Esophagus squamous epithelium (tissue), 5 donors: ENCODE results near the gene MBTD1. TPM values are rescaled to one million over a fixed set of nuclear protein-coding genes. Genes with fewer than 3 reads are reported as not detected.

Experiments used
- DNase-seq: peaks from one replicate; lab custom pipeline; 2025; lab: John Stamatoyannopoulos, UW
- H3K27ac ChIP-seq, 4 donors: fragments of 200-600 bp; sonication (generic); one replicate each; pipeline ENCODE4 v1.5.1; 2016 to 2019; ENCODE audit warnings: mild to moderate bottlenecking in 1 of 4
- H3K27me3 ChIP-seq, 4 donors: fragments of 200-600 bp; sonication (generic); 1 replicate in 3 of 4; 2 replicates in 1 of 4; pipeline versions ENCODE4 v1.5.1 to v1.6.0; 2017 to 2021; ENCODE audit warnings: antibody characterized with exemption in 1 of 4
- H3K36me3 ChIP-seq, 3 donors: fragments of 200-600 bp; sonication (generic); one replicate each; pipeline ENCODE4 v1.5.1; 2016 to 2019
- H3K4me1 ChIP-seq, 3 donors: fragments of 200-600 bp; sonication (generic); one replicate each; pipeline ENCODE4 v1.5.1; 2017 to 2019
- H3K4me3 ChIP-seq, 4 donors: fragments of 200-600 bp; sonication (generic); 1 replicate in 3 of 4; 2 replicates in 1 of 4; pipeline ENCODE4 v1.5.1; 2016 to 2019; ENCODE audit warnings: mild to moderate bottlenecking in 2 of 4, moderate library complexity in 1 of 4
- H3K9me3 ChIP-seq, 3 donors: fragments of 200-600 bp; sonication (generic); one replicate each; pipeline ENCODE4 v1.5.1; 2016 to 2019
- CTCF ChIP-seq, 6 experiments: fragments of 450-650 bp in 4 of 6; fragments of 200-600 bp in 2 of 6; sonication (generic) in 2 of 6; IDR thresholded peaks; one replicate each; pipeline ENCODE4 v1.5.1; 2016 to 2019; ENCODE audit warnings: antibody characterized with exemption in 6 of 6, mild to moderate bottlenecking in 4 of 6, moderate library complexity in 4 of 6
- POLR2A ChIP-seq, 4 donors: fragments of 450-650 bp; IDR thresholded peaks; one replicate each; pipeline ENCODE4 v1.6.1; 2017; ENCODE audit warnings: antibody characterized with exemption in 4 of 4, mild to moderate bottlenecking in 4 of 4, moderate library complexity in 3 of 4
- WGBS, 2 donors: methylation state at CpG; one replicate each; pipeline ENCODE4 v1.1.5; 2018; 5-methylcytosine and 5-hydroxymethylcytosine counted together
- intact Hi-C: fragments of 100-400 bp; cut with DNase I; formaldehyde crosslinking; loops from one replicate; pipeline ENCODE4 v1.15.0; 2022
- total RNA-seq, 4 donors: library from RNA; depleted of rRNA; stranded (reverse); fragments of >200 nt; gene quantifications; one replicate each; pipeline ENCODE4 v1.1.0, GENCODE V29; 2016
- donor health status: DM: yes; HTN: yes; CAD: no.

The MBTD1 gene
- total RNA-seq, 4 donors from 2014 or later, result 6.1 to 21.4 (median 9.4) TPM

- H3K4me3 ChIP-seq, result peak overlapping the region; percentile 4 to 76 (median 67)
- H3K27ac ChIP-seq, result peak overlapping the region; percentile 82 to 92 (median 90)
- DNase-seq, result no peak
- intact Hi-C loops, result loop anchor here (10.0 kb wide), 1 partner anchor 148 kb away; no protein-coding TSS in a partner anchor
- H3K9me3 ChIP-seq, result no peaks in the 10 kb centered on the region
- WGBS, 2 donors, result 9 to 11% methylated on average over 8 of the region's 8 CpGs
- TF ChIP-seq CTCF (IDR thresholded peaks at IDR 0.05) (no peak), POLR2A (IDR thresholded peaks at IDR 0.05) (no peak)
- peaks cover 0 to 23% (median 3%) of the 10 kb centered on the region in 3 donors for H3K36me3 ChIP-seq
- peaks cover 13 to 47% (median 24%) of the 10 kb centered on the region in 3 donors for H3K4me1 ChIP-seq
- no peaks in the 10 kb centered on the region for H3K27me3 ChIP-seq
These were observed 107.1 kb downstream of the MBTD1 start for GRCh38 chr17:51152766-51153209.

GRCh38 chr17:51150932-51151331 lies 108.9 kb downstream of the MBTD1 start:
- DNase-seq, result no peak
- H3K4me1 ChIP-seq, result peaks cover 13 to 47% (median 24%) of the 10 kb centered on the region in 3 donors
- H3K27ac ChIP-seq, result no peak overlapping the region
- intact Hi-C loops, result loop anchor here (10.0 kb wide), 1 partner anchor 146 kb away; no protein-coding TSS in a partner anchor
- TF ChIP-seq CTCF (IDR thresholded peaks at IDR 0.05) (no peak), POLR2A (IDR thresholded peaks at IDR 0.05) (no peak)
- peaks cover 0 to 5% (median 0%) of the 10 kb centered on the region in 3 donors for H3K36me3 ChIP-seq
- H3K4me3 ChIP-seq, result no peak overlapping the region
- H3K27me3 ChIP-seq, result no peaks in the 10 kb centered on the region
- 67 to 81% methylated on average over 5 of the region's 5 CpGs for WGBS, 2 donors
- no peaks in the 10 kb centered on the region for H3K9me3 ChIP-seq

- no peak for DNase-seq
- no peaks in the 10 kb centered on the region for H3K36me3 ChIP-seq
- H3K4me3 ChIP-seq, result no peak overlapping the region
- no peaks in the 10 kb centered on the region for H3K27me3 ChIP-seq
- WGBS, 2 donors, result 73 to 96% methylated on average over 2 of the region's 2 CpGs
- no peak for TF ChIP-seq POLR2A (IDR thresholded peaks at IDR 0.05)
- TF ChIP-seq CTCF (IDR thresholded peaks at IDR 0.05), result no peak
- no peak overlapping the region for H3K27ac ChIP-seq
- no peaks in the 10 kb centered on the region for H3K9me3 ChIP-seq
- peaks cover 0 to 30% (median 12%) of the 10 kb centered on the region in 3 donors for H3K4me1 ChIP-seq
- intact Hi-C loops, result no loop called here
These were observed 110.7 kb downstream of the MBTD1 start for GRCh38 chr17:51149163-51149562.

GRCh38 chr17:51147650-51148049 lies 112.2 kb downstream of the MBTD1 start:
- Histone ChIP-seq H3K27ac (no peak overlapping the region), H3K36me3 (no peaks in the 10 kb centered on the region), H3K4me3 (no peak overlapping the region), H3K27me3 (no peaks in the 10 kb centered on the region), H3K4me1 (peaks cover 0 to 21% (median 4%) of the 10 kb centered on the region in 3 donors), H3K9me3 (no peaks in the 10 kb centered on the region)
- DNase-seq, result no peak
- TF ChIP-seq CTCF (IDR thresholded peaks at IDR 0.05), result no peak
- TF ChIP-seq POLR2A (IDR thresholded peaks at IDR 0.05), result no peak
- WGBS, 2 donors, result 50 to 52% methylated on average over 4 of the region's 4 CpGs
- intact Hi-C loops, result no loop called here

GRCh38 chr17:51144266-51145022 lies 115.4 kb downstream of the MBTD1 start:
- intact Hi-C loops, result no loop called here
- 66 to 76% methylated on average over 3 to 6 of the region's 6 CpGs for WGBS, 2 donors
- DNase-seq, result no peak
- Histone ChIP-seq H3K27me3 (no peaks in the 10 kb centered on the region), H3K27ac (no peak overlapping the region), H3K4me3 (no peak overlapping the region), H3K4me1 (peaks cover 0 to 5% (median 0%) of the 10 kb centered on the region in 3 donors), H3K9me3 (no peaks in the 10 kb centered on the region), H3K36me3 (no peaks in the 10 kb centered on the region)
- TF ChIP-seq CTCF (IDR thresholded peaks at IDR 0.05), result no peak
- TF ChIP-seq POLR2A (IDR thresholded peaks at IDR 0.05), result no peak
